NT2/D1 (cell line): ENCODE results near the gene SQSTM1.

Source experiments
- DNase-seq: peaks from one replicate; pipeline ENCODE4 v3.0.0-alpha.2; 2011; ENCODE audit warnings: low read depth, low spot score
- H3K27me3 ChIP-seq: 2 replicates; pipeline ENCODE4 v1.6.0; 2011; ENCODE audit warnings: mild to moderate bottlenecking; ENCODE audit not compliant: insufficient read length, insufficient read depth
- H3K36me3 ChIP-seq: 2 replicates; pipeline ENCODE4 v1.6.1; 2011; ENCODE audit warnings: mild to moderate bottlenecking, low read length, mixed read lengths; ENCODE audit not compliant: insufficient read depth, insufficient read length
- H3K4me1 ChIP-seq: 2 replicates; pipeline ENCODE4 v1.5.1; 2011; ENCODE audit not compliant: insufficient read depth, insufficient read length
- H3K4me3 ChIP-seq: 2 replicates; pipeline ENCODE4 v1.5.1; 2011; ENCODE audit warnings: low read depth; ENCODE audit not compliant: insufficient read length
- H3K9ac ChIP-seq: 2 replicates; pipeline ENCODE4 v1.6.0; 2011; ENCODE audit warnings: low read depth; ENCODE audit not compliant: insufficient read length
- H3K9me3 ChIP-seq: 2 replicates; pipeline ENCODE4 v1.5.1; 2011; ENCODE audit warnings: mild to moderate bottlenecking, low read length; ENCODE audit not compliant: insufficient read depth
- SUZ12 ChIP-seq: IDR thresholded peaks from 2 replicates; pipeline ENCODE4 v1.6.1; 2011; ENCODE audit not compliant: insufficient read length, insufficient read depth; ENCODE audit errors: extremely low read depth
- YY1 ChIP-seq: IDR thresholded peaks from 2 replicates; pipeline ENCODE4 v1.6.1; 2011; ENCODE audit not compliant: insufficient read length, insufficient read depth
- ZNF274 ChIP-seq: IDR thresholded peaks from 2 replicates; pipeline ENCODE4 v1.6.1; 2011; ENCODE audit warnings: mild to moderate bottlenecking, low read depth, low read length

SQSTM1 gene

GRCh38 chr5:179858586-179859427, 38.1 kb downstream of the SQSTM1 start, which contains the start of gene MRNIP:
Gene MRNIP, minus strand, starts transcription at chr5:179858817. Its CDS starts 21 bp downstream, at chr5:179858796.
- Histone ChIP-seq H3K36me3 (peaks cover 22% of the 10 kb centered on the region), H3K9me3 (peaks cover 5% of the 10 kb centered on the region; the same call in 1 of the 2 replicates), H3K9ac (peak within 1 kb of the TSS; percentile 90), H3K4me1 (no peaks in the 10 kb centered on the region), H3K4me3 (peak within 1 kb of the TSS; percentile 73), H3K27me3 (no peaks in the 10 kb centered on the region)
- TF ChIP-seq YY1 (no peak), SUZ12 (no peak), ZNF274 (no peak)
- DNase-seq = peak; percentile 78

GRCh38 chr5:179860301-179860700, 39.6 kb downstream of the SQSTM1 start:
- no peaks in the 10 kb centered on the region for H3K4me1 ChIP-seq
- peaks cover 5% of the 10 kb centered on the region; the same call in 1 of the 2 replicates for H3K9me3 ChIP-seq
- peaks cover 32% of the 10 kb centered on the region for H3K36me3 ChIP-seq
- H3K4me3 ChIP-seq = no peak overlapping the region
- no peak for DNase-seq
- H3K27me3 ChIP-seq = no peaks in the 10 kb centered on the region
- no peak overlapping the region for H3K9ac ChIP-seq
- TF ChIP-seq ZNF274 (no peak), SUZ12 (no peak), YY1 (no peak)

GRCh38 chr5:179862296-179862695, 41.6 kb downstream of the SQSTM1 start:
- Histone ChIP-seq H3K4me3 (no peak overlapping the region), H3K4me1 (peaks cover under 1% of the 10 kb centered on the region), H3K9ac (no peak overlapping the region), H3K27me3 (no peaks in the 10 kb centered on the region), H3K36me3 (peaks cover 52% of the 10 kb centered on the region), H3K9me3 (peaks cover 5% of the 10 kb centered on the region; the same call in 1 of the 2 replicates)
- no peak for DNase-seq
- TF ChIP-seq YY1 (no peak), SUZ12 (no peak), ZNF274 (no peak)

- TF ChIP-seq YY1 = no peak
- TF ChIP-seq ZNF274 = no peak
- no peak for TF ChIP-seq SUZ12
- Histone ChIP-seq H3K9me3 (peaks cover 5% of the 10 kb centered on the region; the same call in 1 of the 2 replicates), H3K4me1 (peaks cover 2% of the 10 kb centered on the region), H3K4me3 (no peak overlapping the region), H3K27me3 (no peaks in the 10 kb centered on the region), H3K9ac (no peak overlapping the region), H3K36me3 (peaks cover 57% of the 10 kb centered on the region)
- no peak for DNase-seq
Observed at GRCh38 chr5:179862891-179863290, 42.2 kb downstream of the SQSTM1 start.

- TF ChIP-seq SUZ12 (no peak), ZNF274 (no peak), YY1 (no peak)
- Histone ChIP-seq H3K36me3 (peaks cover 60% of the 10 kb centered on the region), H3K4me3 (no peak overlapping the region), H3K9ac (no peak overlapping the region), H3K4me1 (peaks cover 2% of the 10 kb centered on the region), H3K27me3 (no peaks in the 10 kb centered on the region), H3K9me3 (peaks cover 5% of the 10 kb centered on the region; the same call in 1 of the 2 replicates)
- no peak for DNase-seq
Observed at GRCh38 chr5:179863449-179864085, 42.9 kb downstream of the SQSTM1 start.

GRCh38 chr5:179864686-179865085, 44.0 kb downstream of the SQSTM1 start:
- no peak overlapping the region for H3K9ac ChIP-seq
- H3K4me1 ChIP-seq = peaks cover 4% of the 10 kb centered on the region
- H3K36me3 ChIP-seq = peaks cover 71% of the 10 kb centered on the region
- no peaks in the 10 kb centered on the region for H3K27me3 ChIP-seq
- TF ChIP-seq YY1 (no peak), ZNF274 (no peak), SUZ12 (no peak)
- DNase-seq = no peak
- H3K4me3 ChIP-seq = no peak overlapping the region
- H3K9me3 ChIP-seq = peaks cover 5% of the 10 kb centered on the region; the same call in 1 of the 2 replicates

GRCh38 chr5:179865491-179866240, 45.0 kb downstream of the SQSTM1 start:
- DNase-seq = no peak
- no peaks in the 10 kb centered on the region for H3K27me3 ChIP-seq
- H3K4me1 ChIP-seq = peaks cover 7% of the 10 kb centered on the region
- no peak overlapping the region for H3K9ac ChIP-seq
- H3K9me3 ChIP-seq = peaks cover 5% of the 10 kb centered on the region; the same call in 1 of the 2 replicates
- H3K4me3 ChIP-seq = no peak overlapping the region
- no peak for TF ChIP-seq ZNF274
- no peak for TF ChIP-seq SUZ12
- no peak for TF ChIP-seq YY1
- H3K36me3 ChIP-seq = peaks cover 81% of the 10 kb centered on the region
